GM18498 (cell line): ENCODE measurements around the gene ARHGEF3.
"Not testable (repeated sequence)": the region's sequence is repeated elsewhere in the genome, so short reads cannot be mapped to it uniquely, and the experiment has no call there.

Source experiments
- ATAC-seq: cut with Tn5 transposase; IDR thresholded peaks from one replicate; pipeline ENCODE4 v1.9.1; 2021; ENCODE audit warnings: mild to moderate bottlenecking, moderate library complexity; ENCODE audit not compliant: unreplicated experiment

The ARHGEF3 gene

GRCh38 chr3:56742887-56743286 is 58.9 kb downstream of the ARHGEF3 start:
- no peak for ATAC-seq

- no peak for ATAC-seq
Observed at GRCh38 chr3:56739036-56739435, 62.7 kb downstream of the ARHGEF3 start.

- no peak for ATAC-seq
Observed at GRCh38 chr3:56737006-56737405, 64.7 kb downstream of the ARHGEF3 start.

- no peak for ATAC-seq
Observed at GRCh38 chr3:56732109-56732508, 69.6 kb downstream of the ARHGEF3 start.

GRCh38 chr3:56725175-56725574 is 76.6 kb downstream of the ARHGEF3 start:
- peak; percentile 97 for ATAC-seq

GRCh38 chr3:56724676-56725075 is 77.1 kb downstream of the ARHGEF3 start:
- no peak for ATAC-seq

- ATAC-seq, result no peak
Observed at GRCh38 chr3:56720849-56721248, 80.9 kb downstream of the ARHGEF3 start.

GRCh38 chr3:56718809-56719208 is 82.9 kb downstream of the ARHGEF3 start:
- ATAC-seq, result not testable (repeated sequence)

- no peak for ATAC-seq
Observed at GRCh38 chr3:56711344-56711743, 90.4 kb downstream of the ARHGEF3 start.

GRCh38 chr3:56707412-56707811 is 94.3 kb downstream of the ARHGEF3 start:
- ATAC-seq, result not testable (repeated sequence)

- no peak for ATAC-seq
Observed at GRCh38 chr3:56706629-56707028, 95.1 kb downstream of the ARHGEF3 start.

GRCh38 chr3:56704706-56705105 is 97.0 kb downstream of the ARHGEF3 start:
- ATAC-seq, result no peak

GRCh38 chr3:56702490-56703315 is 99.0 kb downstream of the ARHGEF3 start:
- no peak for ATAC-seq

GRCh38 chr3:56700151-56700550 is 101.6 kb downstream of the ARHGEF3 start:
- ATAC-seq, result no peak

GRCh38 chr3:56694867-56695683 is 106.7 kb downstream of the ARHGEF3 start:
- ATAC-seq, result no peak

- ATAC-seq, result no peak
Observed at GRCh38 chr3:56693750-56694149, 108.0 kb downstream of the ARHGEF3 start.

GRCh38 chr3:56692520-56693433 is 109.0 kb downstream of the ARHGEF3 start:
- ATAC-seq, result peak; percentile 84

- not testable (repeated sequence) for ATAC-seq
Observed at GRCh38 chr3:56692001-56692365, 109.8 kb downstream of the ARHGEF3 start.

GRCh38 chr3:56691165-56692000 is 110.4 kb downstream of the ARHGEF3 start:
- ATAC-seq, result no peak

GRCh38 chr3:56689303-56689702 is 112.4 kb downstream of the ARHGEF3 start:
- ATAC-seq, result no peak
